Natural killer cell (primary cell): Measurements from ENCODE around the gene EDC3. TPM values are rescaled to one million over a fixed set of nuclear protein-coding genes. Genes with fewer than 3 reads are reported as not detected.

Experiments used
- ATAC-seq, 3 donors: fragments of 150-1000 bp in 2 of 3; fragments of 200-7000 bp in 1 of 3; cut with Tn5 transposase; 1 replicate in 1 of 3; 2 replicates in 2 of 3; pipeline ENCODE4 v1.10.0; 2021; ENCODE audit warnings: mild to moderate bottlenecking in 2 of 3, moderate library complexity in 2 of 3
- DNase-seq, 2 donors: peaks; one replicate each; pipeline versions ENCODE4 v3.0.0 to v3.0.0-alpha.2; 2013 to 2021; ENCODE audit warnings: mixed read lengths in 1 of 2
- H3K27ac ChIP-seq: one replicate; pipeline ENCODE4 v1.5.1; 2013; ENCODE audit warnings: mild to moderate bottlenecking, low read length
- H3K27me3 ChIP-seq: one replicate; pipeline ENCODE4 v1.6.1; 2013; ENCODE audit warnings: low read length; ENCODE audit not compliant: control insufficient read depth, insufficient read depth
- H3K36me3 ChIP-seq: one replicate; pipeline ENCODE4 v1.6.1; 2013; ENCODE audit warnings: low read length; ENCODE audit not compliant: control insufficient read depth, insufficient read depth
- H3K4me1 ChIP-seq: one replicate; pipeline ENCODE4 v1.6.1; 2013; ENCODE audit warnings: low read length; ENCODE audit not compliant: control insufficient read depth, insufficient read depth
- H3K4me3 ChIP-seq: one replicate; pipeline ENCODE4 v1.5.1; 2013; ENCODE audit warnings: low read length
- H3K9me3 ChIP-seq: one replicate; pipeline ENCODE4 v1.6.1; 2013; ENCODE audit warnings: low read length; ENCODE audit not compliant: control insufficient read depth, insufficient read depth
- H3K27ac Mint-ChIP-seq, 2 donors: one replicate each; pipeline ENCODE4 v1.8.0; 2022; ENCODE audit warnings: mild to moderate bottlenecking in 2 of 2, mixed read lengths in 2 of 2, moderate library complexity in 1 of 2
- H3K27me3 Mint-ChIP-seq, 2 donors: one replicate each; pipeline ENCODE4 v1.8.0; 2022; ENCODE audit warnings: low read depth in 2 of 2, mixed read lengths in 2 of 2
- H3K36me3 Mint-ChIP-seq: one replicate; pipeline ENCODE4 v1.8.0; 2022; ENCODE audit warnings: mixed read lengths
- H3K4me1 Mint-ChIP-seq, 2 donors: one replicate each; pipeline ENCODE4 v1.8.0; 2022; ENCODE audit warnings: mixed read lengths in 2 of 2
- H3K4me3 Mint-ChIP-seq: one replicate; pipeline ENCODE4 v1.8.0; 2022; ENCODE audit warnings: mild to moderate bottlenecking, moderate library complexity, mixed read lengths
- H3K9me3 Mint-ChIP-seq, 2 donors: one replicate each; pipeline ENCODE4 v1.8.0; 2022; ENCODE audit warnings: mixed read lengths in 2 of 2
- WGBS: methylation state at CpG from one replicate; pipeline ENCODE4 v1.1.7; 2013; ENCODE audit warnings: missing lambda C conversion rate; ENCODE audit not compliant: insufficient coverage; 5-methylcytosine and 5-hydroxymethylcytosine counted together
- intact Hi-C: fragments of 100-400 bp; cut with micrococcal nuclease; formaldehyde crosslinking; loops from one replicate; pipeline ENCODE4 v1.14.2; 2022
- total RNA-seq, 4 donors: library from RNA; stranded (reverse); fragments of 120-200 nt in 1 of 4; gene quantifications; one replicate each; pipeline versions ENCODE4 v1.2.3 to v1.2.4, GENCODE V29; 2013 to 2022
- TF ChIP-seq, protein P1 (sequence below): fragments of 200-600 bp; IDR thresholded peaks from one replicate; pipeline ENCODE4 v1.8.0; 2022; ENCODE audit warnings: antibody characterized with exemption

Gene EDC3
- total RNA-seq, 3 donors from 2014 or later (not counting 1 experiment from before 2014, with no cell fraction given), result 22.4 to 39.2 (median 32.6) TPM

DNA sequence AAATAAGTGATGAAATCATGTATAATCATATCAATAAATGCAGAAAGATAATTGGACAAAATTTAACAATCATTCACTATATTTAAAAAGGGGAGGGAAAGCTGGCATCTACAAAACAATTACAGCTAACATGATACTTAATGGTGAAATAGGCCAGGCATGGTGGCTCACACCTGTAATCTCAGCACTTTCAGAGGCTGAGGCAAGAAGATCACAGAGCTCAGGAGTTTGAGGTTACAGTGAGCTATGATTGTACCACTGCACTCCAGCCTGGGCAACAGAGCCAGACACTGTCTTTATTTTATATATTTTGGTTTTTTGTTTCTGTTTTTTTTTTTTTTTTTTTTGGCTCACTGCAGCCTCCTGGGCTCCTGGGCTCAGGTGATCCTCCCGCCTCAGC, 12.1 kb downstream of the EDC3 start:
- no peak overlapping the region for H3K4me3 Mint-ChIP-seq
- Histone ChIP-seq H3K4me3 (no peak overlapping the region), H3K27me3 (no peaks in the 10 kb centered on the region), H3K27ac (no peak overlapping the region), H3K9me3 (peaks cover 2% of the 10 kb centered on the region), H3K4me1 (peaks cover 4% of the 10 kb centered on the region), H3K36me3 (peaks cover 7% of the 10 kb centered on the region)
- DNase-seq, result no peak
- peaks cover 10% of the 10 kb centered on the region for H3K36me3 Mint-ChIP-seq
- H3K27ac Mint-ChIP-seq, result no peak overlapping the region
- TF ChIP-seq, protein P1, sequence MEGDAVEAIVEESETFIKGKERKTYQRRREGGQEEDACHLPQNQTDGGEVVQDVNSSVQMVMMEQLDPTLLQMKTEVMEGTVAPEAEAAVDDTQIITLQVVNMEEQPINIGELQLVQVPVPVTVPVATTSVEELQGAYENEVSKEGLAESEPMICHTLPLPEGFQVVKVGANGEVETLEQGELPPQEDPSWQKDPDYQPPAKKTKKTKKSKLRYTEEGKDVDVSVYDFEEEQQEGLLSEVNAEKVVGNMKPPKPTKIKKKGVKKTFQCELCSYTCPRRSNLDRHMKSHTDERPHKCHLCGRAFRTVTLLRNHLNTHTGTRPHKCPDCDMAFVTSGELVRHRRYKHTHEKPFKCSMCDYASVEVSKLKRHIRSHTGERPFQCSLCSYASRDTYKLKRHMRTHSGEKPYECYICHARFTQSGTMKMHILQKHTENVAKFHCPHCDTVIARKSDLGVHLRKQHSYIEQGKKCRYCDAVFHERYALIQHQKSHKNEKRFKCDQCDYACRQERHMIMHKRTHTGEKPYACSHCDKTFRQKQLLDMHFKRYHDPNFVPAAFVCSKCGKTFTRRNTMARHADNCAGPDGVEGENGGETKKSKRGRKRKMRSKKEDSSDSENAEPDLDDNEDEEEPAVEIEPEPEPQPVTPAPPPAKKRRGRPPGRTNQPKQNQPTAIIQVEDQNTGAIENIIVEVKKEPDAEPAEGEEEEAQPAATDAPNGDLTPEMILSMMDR, result no peak
- intact Hi-C loops, result no loop called here
- WGBS, result 100% methylated on average over 1 of the region's 1 CpG
- no peaks in the 10 kb centered on the region for H3K27me3 Mint-ChIP-seq
- no peak for ATAC-seq
- H3K9me3 Mint-ChIP-seq, result peaks cover 0 to 2% of the 10 kb centered on the region in 2 donors
- H3K4me1 Mint-ChIP-seq, result peaks cover 5 to 19% of the 10 kb centered on the region in 2 donors

DNA sequence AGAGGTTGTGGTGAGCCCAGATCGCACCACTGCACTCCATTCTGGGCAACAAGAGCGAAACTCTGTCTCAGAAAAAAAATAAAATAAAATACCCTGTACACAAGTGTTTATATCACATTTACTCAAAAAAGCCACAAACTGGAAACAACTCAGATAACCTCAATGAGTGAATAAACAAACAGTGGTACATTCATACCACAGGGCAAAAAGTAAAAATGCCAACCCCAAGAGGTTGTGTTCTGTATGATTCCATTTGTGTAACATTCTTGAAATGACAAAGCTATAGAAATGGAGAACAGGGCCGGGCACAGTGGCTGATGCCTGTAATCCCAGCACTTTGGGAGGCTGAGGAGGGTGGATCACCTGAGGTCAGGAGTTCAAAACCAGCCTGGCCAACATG, 12.9 kb downstream of the EDC3 start:
- H3K27ac ChIP-seq, result no peak overlapping the region
- peaks cover 4% of the 10 kb centered on the region for H3K4me1 ChIP-seq
- H3K27ac Mint-ChIP-seq, result no peak overlapping the region
- peaks cover 7% of the 10 kb centered on the region for H3K36me3 ChIP-seq
- DNase-seq (no peak), ATAC-seq (no peak)
- H3K27me3 Mint-ChIP-seq, result no peaks in the 10 kb centered on the region
- 98% methylated on average over 3 of the region's 3 CpGs for WGBS
- intact Hi-C loops, result no loop called here
- H3K27me3 ChIP-seq, result no peaks in the 10 kb centered on the region
- H3K9me3 ChIP-seq, result peaks cover 2% of the 10 kb centered on the region
- H3K4me3 Mint-ChIP-seq, result no peak overlapping the region
- H3K9me3 Mint-ChIP-seq, result peaks cover 0 to 2% of the 10 kb centered on the region in 2 donors
- TF ChIP-seq, protein P1, result no peak
- H3K4me1 Mint-ChIP-seq, result peaks cover 6 to 19% of the 10 kb centered on the region in 2 donors
- H3K4me3 ChIP-seq, result no peak overlapping the region
- H3K36me3 Mint-ChIP-seq, result peaks cover 10% of the 10 kb centered on the region

DNA sequence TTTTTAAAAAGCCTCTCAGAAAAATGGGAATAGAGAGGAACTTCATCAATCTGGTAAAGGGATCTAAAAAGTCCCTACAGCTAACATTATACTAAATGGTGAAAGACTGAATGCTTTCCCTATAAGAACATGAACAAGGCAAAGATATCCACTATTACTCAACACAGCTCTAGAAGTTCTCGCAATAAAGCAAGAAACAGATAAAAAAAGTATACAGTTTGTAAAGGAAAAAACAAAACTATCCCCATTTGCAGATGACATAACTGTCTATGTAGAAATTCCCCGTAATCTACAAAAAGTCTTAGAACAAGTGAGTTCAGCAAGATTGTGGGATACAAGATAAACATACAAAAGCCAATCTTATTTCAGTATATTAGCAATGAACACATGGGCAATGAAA, 15.4 kb downstream of the EDC3 start:
- H3K27ac Mint-ChIP-seq, result no peak overlapping the region
- Histone ChIP-seq H3K27ac (no peak overlapping the region), H3K9me3 (peaks cover 2% of the 10 kb centered on the region), H3K4me3 (no peak overlapping the region), H3K4me1 (peaks cover 4% of the 10 kb centered on the region), H3K27me3 (no peaks in the 10 kb centered on the region), H3K36me3 (peaks cover 5% of the 10 kb centered on the region)
- WGBS, result no CpG with 5 or more reads among the region's 2 CpGs
- peaks cover 8% of the 10 kb centered on the region for H3K36me3 Mint-ChIP-seq
- H3K4me3 Mint-ChIP-seq, result no peak overlapping the region
- no peaks in the 10 kb centered on the region for H3K27me3 Mint-ChIP-seq
- intact Hi-C loops, result no loop called here
- ATAC-seq (no peak), DNase-seq (no peak)
- H3K4me1 Mint-ChIP-seq, result peaks cover 13 to 22% of the 10 kb centered on the region in 2 donors
- TF ChIP-seq, protein P1, result no peak
- H3K9me3 Mint-ChIP-seq, result peaks cover 0 to 2% of the 10 kb centered on the region in 2 donors

DNA sequence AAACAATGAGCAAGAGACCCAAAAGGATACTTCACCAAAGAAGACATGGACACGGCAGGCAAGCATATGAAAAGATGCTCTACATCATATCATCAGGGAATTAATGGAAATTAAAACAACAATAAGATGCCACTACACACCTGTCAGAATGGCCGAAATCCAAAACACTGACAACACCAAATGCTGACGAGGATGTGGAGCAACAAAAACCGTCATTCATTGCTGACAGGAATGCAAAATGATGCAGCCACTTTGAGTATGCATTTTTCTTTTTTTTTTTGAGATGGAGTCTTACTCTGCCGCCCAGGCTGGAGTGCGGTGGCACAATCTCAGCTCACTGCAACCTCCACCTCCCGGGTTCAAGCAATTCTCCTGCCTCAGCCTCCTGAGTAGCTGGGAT, 19.0 kb downstream of the EDC3 start:
- Histone ChIP-seq H3K4me3 (no peak overlapping the region), H3K27ac (no peak overlapping the region), H3K9me3 (no peaks in the 10 kb centered on the region), H3K27me3 (no peaks in the 10 kb centered on the region), H3K36me3 (peaks cover 15% of the 10 kb centered on the region), H3K4me1 (no peaks in the 10 kb centered on the region)
- H3K27ac Mint-ChIP-seq, result no peak overlapping the region
- no peak for ATAC-seq
- 91% methylated on average over 4 of the region's 7 CpGs for WGBS
- TF ChIP-seq, protein P1, result no peak
- H3K27me3 Mint-ChIP-seq, result no peaks in the 10 kb centered on the region
- no peak overlapping the region for H3K4me3 Mint-ChIP-seq
- DNase-seq, result no peak
- H3K36me3 Mint-ChIP-seq, result no peaks in the 10 kb centered on the region
- no peaks in the 10 kb centered on the region for H3K9me3 Mint-ChIP-seq
- intact Hi-C loops, result no loop called here
- peaks cover 4 to 18% of the 10 kb centered on the region in 2 donors for H3K4me1 Mint-ChIP-seq
